Bronchial epithelial cell (primary cell): ENCODE measurements around the gene PLCB1. TPM values are rescaled to one million over a fixed set of nuclear protein-coding genes. Genes with fewer than 3 reads are reported as not detected.

Experiments
- DNase-seq: peaks from one replicate; pipeline ENCODE4 v3.0.0-alpha.2; 2010; ENCODE audit warnings: low read depth
- FAIRE-seq: peaks from 2 replicates; lab custom pipeline; 2011; peaks lifted over from hg19 to GRCh38; lab: Jason Lieb, UNC
- H3K27me3 ChIP-seq: 2 replicates; pipeline ENCODE4 v1.5.1; 2011; ENCODE audit warnings: low read length; ENCODE audit not compliant: control insufficient read depth, insufficient read depth
- H3K36me3 ChIP-seq: 2 replicates; pipeline ENCODE4 v1.5.1; 2011; ENCODE audit warnings: low read length; ENCODE audit not compliant: control insufficient read depth, insufficient read depth
- H3K4me3 ChIP-seq: 2 replicates; pipeline ENCODE4 v1.5.1; 2011; ENCODE audit warnings: mild to moderate bottlenecking, low read depth, low read length, control low read depth
- total RNA-seq: library from RNA; depleted of rRNA; stranded (reverse); fragments of >200 nt; gene quantifications from 2 replicates; pipeline ENCODE4 v1.2.1, GENCODE V29; 2014
- TF ChIP-seq, protein P1 (sequence below): IDR thresholded peaks from 2 replicates; pipeline ENCODE4 v1.5.1; 2011; ENCODE audit warnings: mild to moderate bottlenecking, moderate library complexity, low read length, control low read depth, inconsistent platforms; ENCODE audit not compliant: insufficient read depth, severe bottlenecking

The PLCB1 gene
- total RNA-seq, 1 donor from 2014 or later, result 1.1 TPM

- TF ChIP-seq, protein P1, sequence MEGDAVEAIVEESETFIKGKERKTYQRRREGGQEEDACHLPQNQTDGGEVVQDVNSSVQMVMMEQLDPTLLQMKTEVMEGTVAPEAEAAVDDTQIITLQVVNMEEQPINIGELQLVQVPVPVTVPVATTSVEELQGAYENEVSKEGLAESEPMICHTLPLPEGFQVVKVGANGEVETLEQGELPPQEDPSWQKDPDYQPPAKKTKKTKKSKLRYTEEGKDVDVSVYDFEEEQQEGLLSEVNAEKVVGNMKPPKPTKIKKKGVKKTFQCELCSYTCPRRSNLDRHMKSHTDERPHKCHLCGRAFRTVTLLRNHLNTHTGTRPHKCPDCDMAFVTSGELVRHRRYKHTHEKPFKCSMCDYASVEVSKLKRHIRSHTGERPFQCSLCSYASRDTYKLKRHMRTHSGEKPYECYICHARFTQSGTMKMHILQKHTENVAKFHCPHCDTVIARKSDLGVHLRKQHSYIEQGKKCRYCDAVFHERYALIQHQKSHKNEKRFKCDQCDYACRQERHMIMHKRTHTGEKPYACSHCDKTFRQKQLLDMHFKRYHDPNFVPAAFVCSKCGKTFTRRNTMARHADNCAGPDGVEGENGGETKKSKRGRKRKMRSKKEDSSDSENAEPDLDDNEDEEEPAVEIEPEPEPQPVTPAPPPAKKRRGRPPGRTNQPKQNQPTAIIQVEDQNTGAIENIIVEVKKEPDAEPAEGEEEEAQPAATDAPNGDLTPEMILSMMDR, result no peak
- H3K36me3 ChIP-seq, result no peaks in the 10 kb centered on the region
- H3K4me3 ChIP-seq, result no peak overlapping the region
- no peak for DNase-seq
- no peaks in the 10 kb centered on the region for H3K27me3 ChIP-seq
- no peak for FAIRE-seq
Measured at GRCh38 chr20:8200220-8200619, 68.2 kb downstream of the PLCB1 start.

DNA sequence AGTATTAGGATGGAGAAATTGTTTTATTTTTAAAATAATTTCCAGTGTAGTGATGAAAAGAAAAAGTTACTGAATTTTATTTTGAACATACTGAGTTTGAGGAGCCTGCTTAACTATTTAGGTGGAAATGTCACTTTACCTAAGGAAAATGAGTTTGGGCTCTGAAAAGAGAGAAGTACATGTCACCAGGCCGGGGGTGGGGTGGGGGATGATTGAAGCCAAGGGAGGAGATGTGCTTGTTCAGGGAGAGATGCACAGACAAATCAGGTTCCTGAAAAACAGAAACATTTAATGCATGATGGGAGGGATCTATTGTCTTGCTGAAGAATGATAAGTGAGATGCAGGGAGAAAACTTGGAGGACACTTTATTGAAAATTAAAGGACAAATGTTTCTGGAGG lies 71.3 kb downstream of the PLCB1 start:
- FAIRE-seq (no peak), DNase-seq (no peak)
- Histone ChIP-seq H3K27me3 (no peaks in the 10 kb centered on the region), H3K4me3 (no peak overlapping the region), H3K36me3 (no peaks in the 10 kb centered on the region)
- TF ChIP-seq, protein P1, result no peak

GRCh38 chr20:8205996-8206395 lies 73.9 kb downstream of the PLCB1 start:
- FAIRE-seq (no peak), DNase-seq (peak; percentile 37)
- TF ChIP-seq, protein P1, result no peak
- Histone ChIP-seq H3K27me3 (no peaks in the 10 kb centered on the region), H3K4me3 (no peak overlapping the region), H3K36me3 (no peaks in the 10 kb centered on the region)

- FAIRE-seq (no peak), DNase-seq (no peak)
- TF ChIP-seq, protein P1, result no peak
- Histone ChIP-seq H3K27me3 (no peaks in the 10 kb centered on the region), H3K4me3 (no peak overlapping the region), H3K36me3 (no peaks in the 10 kb centered on the region)
Measured at GRCh38 chr20:8208226-8208625, 76.2 kb downstream of the PLCB1 start.

GRCh38 chr20:8209061-8209460 lies 77.0 kb downstream of the PLCB1 start:
- FAIRE-seq (no peak), DNase-seq (no peak)
- TF ChIP-seq, protein P1, result no peak
- Histone ChIP-seq H3K36me3 (no peaks in the 10 kb centered on the region), H3K27me3 (no peaks in the 10 kb centered on the region), H3K4me3 (no peak overlapping the region)

DNA sequence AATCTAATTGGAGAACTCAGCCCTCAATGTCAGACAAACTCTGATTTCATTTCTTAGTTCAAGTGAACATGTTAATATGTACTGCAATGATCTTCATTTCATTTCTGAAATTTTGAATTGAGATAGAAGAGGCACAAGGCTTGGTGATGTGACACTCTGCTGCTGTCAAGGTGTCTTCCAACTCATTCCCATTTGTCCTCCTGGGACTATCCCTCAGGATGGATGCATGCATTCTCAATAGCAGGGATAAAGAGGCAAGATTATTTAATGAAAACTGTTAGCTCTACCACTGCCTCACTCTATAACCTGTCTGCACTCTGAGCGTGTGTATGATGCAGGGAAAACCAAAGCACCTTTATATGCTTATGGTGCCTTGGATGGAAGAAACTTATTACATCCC lies 78.7 kb downstream of the PLCB1 start:
- FAIRE-seq, result no peak

More for the DNA sequence above, 78.7 kb downstream of the PLCB1 start:
- DNase-seq, result no peak
- no peak overlapping the region for H3K4me3 ChIP-seq
- TF ChIP-seq, protein P1, result no peak
- no peaks in the 10 kb centered on the region for H3K36me3 ChIP-seq
- no peaks in the 10 kb centered on the region for H3K27me3 ChIP-seq
